ENCODE data around the gene AMN. TPM values are rescaled to one million over a fixed set of nuclear protein-coding genes. Genes with fewer than 3 reads are reported as not detected.

The AMN gene
- total RNA-seq, 1 donor from 2014 or later: 0.06 TPM

- TF ChIP-seq CTCF (conservative IDR thresholded peaks at IDR 0.05; ENCODE audit: low read depth, low read length): no peak
- H3K4me3 ChIP-seq (ENCODE audit: low read depth, low read length): no peak overlapping the region
- no peak for DNase-seq (ENCODE audit: low read depth)
Measured at GRCh38 chr14:102903248-102903888, 19.1 kb upstream of the AMN start.

GRCh38 chr14:102903889-102904512 lies 18.5 kb upstream of the AMN start:
- no peak overlapping the region for H3K4me3 ChIP-seq (ENCODE audit: low read depth, low read length)
- TF ChIP-seq CTCF (conservative IDR thresholded peaks at IDR 0.05; ENCODE audit: low read depth, low read length): no peak
- no peak for DNase-seq (ENCODE audit: low read depth)

GRCh38 chr14:102905116-102906108 lies 17.1 kb upstream of the AMN start:
- DNase-seq (ENCODE audit: low read depth): no peak

GRCh38 chr14:102906616-102907302 lies 15.7 kb upstream of the AMN start:
- no peak for TF ChIP-seq CTCF (conservative IDR thresholded peaks at IDR 0.05; ENCODE audit: low read depth, low read length)
- DNase-seq (ENCODE audit: low read depth): no peak
- no peak overlapping the region for H3K4me3 ChIP-seq (ENCODE audit: low read depth, low read length)

More at GRCh38 chr14:102905116-102906108, 17.1 kb upstream of the AMN start:
- TF ChIP-seq CTCF (conservative IDR thresholded peaks at IDR 0.05; ENCODE audit: low read depth, low read length): no peak
- no peak overlapping the region for H3K4me3 ChIP-seq (ENCODE audit: low read depth, low read length)

GRCh38 chr14:102907303-102907844 lies 15.1 kb upstream of the AMN start:
- H3K4me3 ChIP-seq (ENCODE audit: low read depth, low read length): no peak overlapping the region
- TF ChIP-seq CTCF (conservative IDR thresholded peaks at IDR 0.05; ENCODE audit: low read depth, low read length): no peak
- DNase-seq (ENCODE audit: low read depth): no peak

GRCh38 chr14:102907980-102908730 lies 14.3 kb upstream of the AMN start:
- no peak for DNase-seq (ENCODE audit: low read depth)
- TF ChIP-seq CTCF (conservative IDR thresholded peaks at IDR 0.05; ENCODE audit: low read depth, low read length): no peak
- H3K4me3 ChIP-seq (ENCODE audit: low read depth, low read length): no peak overlapping the region

Data from epithelial cell of proximal tubule (primary cell).